ENCODE results near the gene EFCAB11. TPM values are rescaled to one million over a fixed set of nuclear protein-coding genes. Genes with fewer than 3 reads are reported as not detected.

Gene EFCAB11
- total and polyA plus RNA-seq, 2 of the 4 experiments (the other 2 are of a cell fraction): 2.2 to 5.3 TPM

- in situ Hi-C loops (cut with MboI; ENCODE audit: low sequenced_read_pairs) (no loop called here), dilution Hi-C loops (cut with HindIII; ENCODE audit: low sequenced_read_pairs, unreplicated experiment) (no loop called here), intact Hi-C loops (cut with micrococcal nuclease) (no loop called here)
- H3K14ac ChIP-seq (replicated peaks; ENCODE audit: low read depth, low read length): no peak overlapping the region
- peak; percentile 68 for DNase-seq
- H3K4ac ChIP-seq (ENCODE audit: low read depth, low read length): no peak overlapping the region
- H4K91ac ChIP-seq (ENCODE audit: insufficient read depth, low read depth, low read length): no peak overlapping the region
- no peak overlapping the region for H3K4me2 ChIP-seq (ENCODE audit: low read depth, low read length)
- no peak overlapping the region for H3K18ac ChIP-seq (ENCODE audit: low read depth, low read length)
- no peak overlapping the region for H3K27ac ChIP-seq (ENCODE audit: insufficient read depth, low read length)
- no peak overlapping the region for H2AK9ac ChIP-seq (replicated peaks; ENCODE audit: low read depth, low read length, poor library complexity)
- no peak overlapping the region for H3K9ac ChIP-seq (ENCODE audit: low read depth, low read length)
- peaks cover 9% of the 10 kb centered on the region for H3K4me1 ChIP-seq (ENCODE audit: control insufficient read depth, insufficient read depth, low read length)
- H3K4me3 ChIP-seq (ENCODE audit: insufficient read depth, low read depth, low read length): no peak overlapping the region
- H2AFZ ChIP-seq (replicated peaks; ENCODE audit: low read length, poor library complexity): no peak overlapping the region
- WGBS, 2 experiments (ENCODE audit: extremely low coverage in 2 of 2, insufficient read length in 1 of 2): no CpG with 5 or more reads among the region's 2 CpGs
- ChIA-PET CTCF (no interaction called here), POLR2A (ENCODE audit: unreplicated experiment) (no interaction called here)
- peaks cover 7% of the 10 kb centered on the region for H3K9me3 ChIP-seq (ENCODE audit: control insufficient read depth, insufficient read depth, low read length)
- no peaks in the 10 kb centered on the region for H3K36me3 ChIP-seq (ENCODE audit: control insufficient read depth, insufficient read depth, low read length)
- ATAC-seq (ENCODE audit: low read depth): no peak
- no peak overlapping the region for H2BK120ac ChIP-seq (ENCODE audit: low read depth, low read length)
- H3K9me1 ChIP-seq (ENCODE audit: insufficient read depth, low read length): peaks cover 3% of the 10 kb centered on the region; the same call in 1 of the 2 replicates
- no peak overlapping the region for H4K5ac ChIP-seq (ENCODE audit: low read depth, low read length)
- no peaks in the 10 kb centered on the region for H4K20me1 ChIP-seq (ENCODE audit: insufficient read depth, low read length)
- H2BK15ac ChIP-seq (ENCODE audit: low read depth, low read length): no peak overlapping the region
- TF ChIP-seq MAFK (IDR thresholded peaks at IDR 0.05; ENCODE audit: low read depth, low read length) (no peak), NFE2L2 (IDR thresholded peaks at IDR 0.05; ENCODE audit: low read depth, low read length) (no peak), POLR2A (IDR thresholded peaks at IDR 0.05; ENCODE audit: low read depth, low read length) (no peak), RAD21 (IDR thresholded peaks at IDR 0.05; ENCODE audit: low read length) (no peak), BHLHE40 (IDR thresholded peaks at IDR 0.05; ENCODE audit: low read depth, low read length) (no peak), RFX5 (IDR thresholded peaks at IDR 0.05; ENCODE audit: low read depth, low read length) (no peak), MAZ (IDR thresholded peaks at IDR 0.05; ENCODE audit: borderline replicate concordance, low read depth, low read length) (no peak), FOS (IDR thresholded peaks at IDR 0.05; ENCODE audit: low read depth, low read length) (no peak), ELK1 (IDR thresholded peaks at IDR 0.05; ENCODE audit: borderline replicate concordance, low read depth, low read length) (no peak), USF2 (IDR thresholded peaks at IDR 0.05; ENCODE audit: low read depth, low read length) (no peak), MXI1 (IDR thresholded peaks at IDR 0.05; ENCODE audit: borderline replicate concordance, low read depth, low read length) (no peak), CHD1 (IDR thresholded peaks at IDR 0.05; ENCODE audit: low read depth, low read length) (no peak), CTCF (conservative IDR thresholded peaks at IDR 0.05; ENCODE audit: low read depth, low read length) (no peak), RCOR1 (IDR thresholded peaks at IDR 0.05; ENCODE audit: insufficient replicate concordance, low read length) (no peak), SMC3 (IDR thresholded peaks at IDR 0.05; ENCODE audit: low read depth, low read length) (no peak), CEBPB (IDR thresholded peaks at IDR 0.05; ENCODE audit: low read depth, low read length) (no peak)
- no peak overlapping the region for H2BK20ac ChIP-seq (ENCODE audit: low read depth, low read length)
- H2BK5ac ChIP-seq (ENCODE audit: low read depth, low read length, poor library complexity, severe bottlenecking): no peak overlapping the region
- H3K27me3 ChIP-seq (ENCODE audit: control insufficient read depth, insufficient read depth, low read length): no peaks in the 10 kb centered on the region
- BruUV-seq (replicated peaks): no TSS peak
- H3K56ac ChIP-seq (ENCODE audit: extremely low read depth, insufficient read depth, low read length): no peak overlapping the region
- no peak overlapping the region for H3K23ac ChIP-seq (ENCODE audit: low read depth, low read length)
- H2AK5ac ChIP-seq (ENCODE audit: low read depth, low read length): no peak overlapping the region
- H3K79me1 ChIP-seq (ENCODE audit: low read depth in 1 of 2, low read length in 2 of 2): no peaks in the 10 kb centered on the region
- H4K8ac ChIP-seq (ENCODE audit: low read depth in 2 of 2, low read length in 2 of 2): no peak overlapping the region
These were observed 84.2 kb downstream of the EFCAB11 start for GRCh38 chr14:89870316-89870715.
